Smooth muscle cell (in vitro differentiated cells): ENCODE data around the gene EGF. TPM values are rescaled to one million over a fixed set of nuclear protein-coding genes. Genes with fewer than 3 reads are reported as not detected.
A peak's percentile ranks its signal among the peaks of the same experiment; 100 is the strongest.

Source experiments
- DNase-seq: peaks from one replicate; lab custom pipeline; 2025; ENCODE audit not compliant: unreplicated experiment; lab: John Stamatoyannopoulos, UW
- H2AFZ ChIP-seq: fragments of 200-600 bp; sonication (generic); 2 replicates; pipeline ENCODE4 v1.6.0; 2016; ENCODE audit warnings: antibody characterized with exemption, low read depth, mild to moderate bottlenecking
- H3F3A ChIP-seq: fragments of 200-600 bp; sonication (generic); 2 replicates; pipeline ENCODE4 v1.6.0; 2017; ENCODE audit warnings: antibody characterized with exemption, low read depth
- H3K27ac ChIP-seq: fragments of 200-600 bp; sonication (generic); 2 replicates; pipeline ENCODE4 v1.5.1; 2016; ENCODE audit warnings: low read depth, mild to moderate bottlenecking
- H3K27me3 ChIP-seq: fragments of 200-600 bp; sonication (generic); 2 replicates; pipeline ENCODE4 v1.6.1; 2016; ENCODE audit warnings: low read depth, mild to moderate bottlenecking
- H3K36me3 ChIP-seq: fragments of 200-600 bp; sonication (generic); 2 replicates; pipeline ENCODE4 v1.5.1; 2016; ENCODE audit warnings: low read depth
- H3K4me1 ChIP-seq: fragments of 200-600 bp; sonication (generic); 2 replicates; pipeline ENCODE4 v1.5.1; 2016; ENCODE audit warnings: low read depth
- H3K4me2 ChIP-seq: fragments of 200-600 bp; sonication (generic); 2 replicates; pipeline ENCODE4 v1.6.0; 2016; ENCODE audit warnings: mild to moderate bottlenecking
- H3K4me3 ChIP-seq: fragments of 200-600 bp; sonication (generic); 2 replicates; pipeline ENCODE4 v1.5.1; 2016; ENCODE audit warnings: mild to moderate bottlenecking
- H3K79me2 ChIP-seq: fragments of 200-600 bp; sonication (generic); 2 replicates; pipeline ENCODE4 v1.6.0; 2016; ENCODE audit warnings: low read depth, mild to moderate bottlenecking
- H3K9ac ChIP-seq: fragments of 200-600 bp; sonication (generic); 2 replicates; pipeline ENCODE4 v1.6.0; 2016; ENCODE audit warnings: low read depth
- H3K9me3 ChIP-seq: fragments of 200-600 bp; sonication (generic); replicated peaks from 2 replicates; pipeline ENCODE4 v1.5.1; 2016; ENCODE audit warnings: low read depth
- H4K20me1 ChIP-seq: fragments of 200-600 bp; sonication (generic); 2 replicates; pipeline ENCODE4 v1.6.0; 2016; ENCODE audit warnings: low read depth
- CTCF ChIP-seq: fragments of 200-600 bp; sonication (generic); IDR thresholded peaks from 2 replicates; pipeline ENCODE4 v1.5.1; 2017; ENCODE audit warnings: borderline replicate concordance, mild to moderate bottlenecking, antibody characterized with exemption; ENCODE audit not compliant: insufficient read depth, poor library complexity, severe bottlenecking
- WGBS: methylation state at CpG from one replicate; pipeline ENCODE4 v1.1.7; 2016; ENCODE audit warnings: low lambda C conversion rate; 5-methylcytosine and 5-hydroxymethylcytosine counted together
- polyA plus RNA-seq: library from polyadenylated mRNA; unstranded; fragments of >200 nt; fragmentation: Nextera tagmentation; extraction: Ambion mirVana; gene quantifications from 2 replicates; pipeline ENCODE4 v1.2.1, GENCODE V29; 2016
- total RNA-seq: library from RNA; depleted of rRNA; stranded (reverse); fragments of >200 nt; gene quantifications from 2 replicates; pipeline ENCODE4 v1.2.3, GENCODE V29; 2014

The EGF gene
- 9.5 and 15.2 TPM in 2 replicates for total RNA-seq
- polyA plus RNA-seq = 0.72 and 2.0 TPM in 2 replicates

GRCh38 chr4:109912706-109913595 is at the start of gene EGF:
Gene EGF, plus strand, starts transcription at chr4:109912883. Its CDS starts 453 bp downstream, at chr4:109913336.
- peak within 1 kb of the TSS; percentile 27 for H3K4me3 ChIP-seq
- TF ChIP-seq CTCF = no peak
- H3K9ac ChIP-seq = peak within 1 kb of the TSS; percentile 42
- 39% methylated on average over 9 of the region's 9 CpGs for WGBS
- H4K20me1 ChIP-seq = no peaks in the 10 kb centered on the region
- H3K27me3 ChIP-seq = no peaks in the 10 kb centered on the region
- peak within 1 kb of the TSS; percentile 72 for H3K4me2 ChIP-seq
- peak within 1 kb of the TSS; percentile 56 for H2AFZ ChIP-seq
- peaks cover 21% of the 10 kb centered on the region for H3K4me1 ChIP-seq
- no peaks in the 10 kb centered on the region for H3F3A ChIP-seq
- no peak for DNase-seq
- no peaks in the 10 kb centered on the region for H3K9me3 ChIP-seq
- H3K27ac ChIP-seq = peak within 1 kb of the TSS; percentile 66
- no peaks in the 10 kb centered on the region for H3K36me3 ChIP-seq
- H3K79me2 ChIP-seq = no peaks in the 10 kb centered on the region

GRCh38 chr4:109864134-109864533 is 48.5 kb upstream of the EGF start:
- Histone ChIP-seq H3K4me1 (no peaks in the 10 kb centered on the region), H3K4me3 (no peak overlapping the region), H3K79me2 (no peaks in the 10 kb centered on the region), H3K9ac (no peak overlapping the region), H3K27me3 (no peaks in the 10 kb centered on the region), H3K36me3 (no peaks in the 10 kb centered on the region), H3F3A (no peaks in the 10 kb centered on the region), H3K27ac (no peak overlapping the region), H3K4me2 (no peak overlapping the region), H3K9me3 (no peaks in the 10 kb centered on the region), H4K20me1 (no peaks in the 10 kb centered on the region), H2AFZ (no peak overlapping the region)
- no peak for TF ChIP-seq CTCF
- no peak for DNase-seq

DNA sequence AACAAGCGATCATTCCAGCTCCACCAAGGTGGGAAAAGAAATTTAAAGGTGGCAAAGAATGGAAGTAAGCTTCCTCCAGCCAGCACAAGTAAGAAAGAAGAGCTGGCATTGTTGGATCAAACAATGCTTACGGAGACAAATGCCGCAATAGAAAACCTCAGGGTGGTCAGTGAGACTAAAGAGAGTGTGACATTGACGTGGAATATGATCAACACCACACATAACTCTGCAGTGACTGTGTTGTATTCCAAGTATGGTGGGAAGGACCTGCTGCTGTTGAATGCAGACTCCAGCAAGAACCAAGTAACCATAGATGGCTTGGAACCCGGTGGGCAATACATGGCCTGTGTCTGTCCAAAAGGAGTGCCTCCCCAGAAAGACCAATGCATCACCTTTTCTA is 42.6 kb upstream of the EGF start:
- no peaks in the 10 kb centered on the region for H3K27me3 ChIP-seq
- TF ChIP-seq CTCF = no peak
- no peaks in the 10 kb centered on the region for H4K20me1 ChIP-seq
- WGBS = 94% methylated on average over 5 of the region's 5 CpGs
- no peak overlapping the region for H3K4me2 ChIP-seq
- no peak overlapping the region for H3K4me3 ChIP-seq
- no peak for DNase-seq
- H3K79me2 ChIP-seq = no peaks in the 10 kb centered on the region
- no peak overlapping the region for H3K9ac ChIP-seq
- H3K4me1 ChIP-seq = no peaks in the 10 kb centered on the region
- H3K27ac ChIP-seq = no peak overlapping the region
- H2AFZ ChIP-seq = no peak overlapping the region
- H3F3A ChIP-seq = no peaks in the 10 kb centered on the region
- H3K36me3 ChIP-seq = no peaks in the 10 kb centered on the region
- H3K9me3 ChIP-seq = no peaks in the 10 kb centered on the region

- Histone ChIP-seq H3K4me3 (no peak overlapping the region), H3K79me2 (no peaks in the 10 kb centered on the region), H4K20me1 (no peaks in the 10 kb centered on the region), H3K27ac (no peak overlapping the region), H3K4me1 (no peaks in the 10 kb centered on the region), H3K9ac (no peak overlapping the region), H3K4me2 (no peak overlapping the region), H3K36me3 (no peaks in the 10 kb centered on the region), H3K27me3 (no peaks in the 10 kb centered on the region), H3F3A (no peaks in the 10 kb centered on the region), H2AFZ (no peak overlapping the region), H3K9me3 (no peaks in the 10 kb centered on the region)
- DNase-seq = no peak
- no peak for TF ChIP-seq CTCF
- 94% methylated on average over 2 of the region's 2 CpGs for WGBS
Measured at GRCh38 chr4:109872065-109872464, 40.6 kb upstream of the EGF start.
